Activated naive CD8-positive, alpha-beta T cell treated with anti-CD3 and anti-CD28 coated beads, Interleukin-2, amount 50 U/mL, for 24 hours (primary cell): Measurements from ENCODE around the gene MOGAT1.

Experiments used
- ATAC-seq: fragments of 150-1000 bp; cut with Tn5 transposase; one replicate; pipeline ENCODE4 v1.10.0; 2021
- DNase-seq: peaks from one replicate; pipeline ENCODE4 v3.0.0; 2021
- H3K27ac Mint-ChIP-seq: one replicate; pipeline ENCODE4 v1.8.0; 2021; ENCODE audit warnings: mild to moderate bottlenecking, mixed read lengths
- H3K27me3 Mint-ChIP-seq: one replicate; pipeline ENCODE4 v1.8.0; 2021; ENCODE audit warnings: mixed read lengths
- H3K36me3 Mint-ChIP-seq: one replicate; pipeline ENCODE4 v1.8.0; 2021; ENCODE audit warnings: low read depth, mixed read lengths
- H3K4me1 Mint-ChIP-seq: one replicate; pipeline ENCODE4 v1.8.0; 2021; ENCODE audit warnings: mixed read lengths
- H3K4me3 Mint-ChIP-seq: one replicate; pipeline ENCODE4 v1.8.0; 2021; ENCODE audit warnings: mild to moderate bottlenecking, moderate library complexity, mixed read lengths
- H3K9me3 Mint-ChIP-seq: one replicate; pipeline ENCODE4 v1.8.0; 2021; ENCODE audit warnings: mixed read lengths

MOGAT1 gene

DNA sequence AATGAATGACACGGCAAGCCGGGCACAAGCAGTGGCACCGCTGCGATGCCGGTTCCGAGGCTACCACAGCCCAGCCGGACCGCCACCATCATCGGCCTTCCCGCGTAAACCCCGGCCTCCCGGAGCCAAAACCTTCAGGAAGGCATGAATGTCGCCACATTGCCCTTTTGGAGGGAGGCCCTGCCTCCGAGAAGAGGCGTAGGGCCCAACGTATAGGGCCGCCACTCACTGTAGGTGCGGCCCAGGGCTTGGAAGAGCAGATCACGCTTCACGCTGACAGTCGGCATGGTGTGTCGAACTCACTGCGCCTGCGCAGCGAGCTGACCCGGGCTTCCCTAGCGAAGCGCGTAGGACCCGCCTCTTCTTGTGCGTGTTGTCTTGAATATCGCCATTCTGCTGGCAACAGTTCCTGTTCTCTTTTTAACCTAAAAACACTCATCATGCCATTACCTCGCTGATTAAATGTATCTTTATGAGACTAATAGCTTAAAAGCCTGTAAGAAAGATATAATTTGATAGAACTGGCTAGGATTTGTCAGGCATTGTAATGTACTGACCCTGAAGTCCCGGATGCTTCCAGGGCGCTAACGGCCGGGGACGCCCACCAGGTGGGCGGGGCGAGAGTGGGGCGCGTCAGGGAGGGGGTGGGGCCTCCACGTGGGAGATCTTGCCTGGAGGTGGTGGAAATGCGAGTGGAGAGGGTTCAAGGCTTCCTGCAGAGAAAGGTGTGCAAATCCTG, 15.5 kb upstream of the MOGAT1 start, which contains the start of gene FARSB:
Gene FARSB, minus strand, starts transcription at position 306 of the 739 bp plus-strand sequence. Its CDS starts 19 bp downstream, at position 287.
- Mint-ChIP-seq H3K27me3 (no peaks in the 10 kb centered on the region), H3K9me3 (no peaks in the 10 kb centered on the region), H3K36me3 (peaks cover 27% of the 10 kb centered on the region), H3K4me3 (peak within 1 kb of the TSS; percentile 99), H3K27ac (peak within 1 kb of the TSS; percentile 100), H3K4me1 (peaks cover 44% of the 10 kb centered on the region)
- DNase-seq (peak; percentile 90), ATAC-seq (peak; percentile 94)

DNA sequence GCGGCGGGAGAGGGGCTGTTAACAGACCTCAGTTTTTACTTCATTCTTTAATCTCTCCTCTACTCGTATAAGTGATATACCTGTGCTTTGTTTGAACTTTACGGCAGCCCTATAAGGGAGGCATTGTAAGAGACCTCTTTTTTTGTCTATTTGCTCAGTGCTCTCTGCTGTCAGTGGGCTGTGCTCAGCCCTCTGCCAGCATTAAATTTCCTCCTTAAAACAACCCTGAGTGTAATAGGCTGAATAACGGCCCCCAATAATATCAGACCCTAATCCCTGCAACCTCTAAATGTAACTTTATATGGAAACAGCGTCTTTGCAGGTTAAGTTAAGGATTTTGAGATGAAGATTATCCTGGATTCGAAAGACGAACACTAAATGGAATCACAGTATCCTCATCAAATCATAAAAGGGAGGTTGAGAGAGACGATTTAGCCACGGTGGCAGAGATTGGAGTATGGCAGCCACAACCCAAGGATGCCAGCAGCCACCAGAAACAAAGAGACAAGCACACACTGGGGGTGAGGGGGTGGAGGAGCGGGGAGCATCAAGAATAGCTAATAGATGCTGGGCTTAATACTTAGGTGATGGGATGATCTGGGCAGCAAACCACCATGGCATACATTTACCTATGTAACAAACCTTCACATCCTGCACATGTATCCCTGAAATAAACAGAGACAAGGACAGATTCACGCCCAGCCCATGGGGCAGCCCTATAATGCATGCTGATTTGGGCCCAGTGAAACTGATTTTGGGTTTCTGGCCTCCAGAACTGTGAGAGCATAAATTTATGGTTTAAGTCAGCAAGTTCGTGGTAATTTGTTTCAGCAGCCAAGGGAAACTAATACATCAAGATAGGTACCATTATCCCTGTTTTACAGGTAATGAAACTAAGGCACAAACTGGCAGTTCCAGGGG, 14.7 kb upstream of the MOGAT1 start:
- H3K36me3 Mint-ChIP-seq: peaks cover 25% of the 10 kb centered on the region

GRCh38 chr2:222663479-222663878, 8.0 kb upstream of the MOGAT1 start:
- no peak overlapping the region for H3K4me3 Mint-ChIP-seq
- H3K36me3 Mint-ChIP-seq: no peaks in the 10 kb centered on the region

More for the DNA sequence above, 14.7 kb upstream of the MOGAT1 start:
- peaks cover 36% of the 10 kb centered on the region for H3K4me1 Mint-ChIP-seq
- no peaks in the 10 kb centered on the region for H3K27me3 Mint-ChIP-seq
- H3K9me3 Mint-ChIP-seq: no peaks in the 10 kb centered on the region
- peak overlapping the region; percentile 99 for H3K4me3 Mint-ChIP-seq
- ATAC-seq (peak; percentile 7), DNase-seq (no peak)
- H3K27ac Mint-ChIP-seq: peak overlapping the region; percentile 100

DNA sequence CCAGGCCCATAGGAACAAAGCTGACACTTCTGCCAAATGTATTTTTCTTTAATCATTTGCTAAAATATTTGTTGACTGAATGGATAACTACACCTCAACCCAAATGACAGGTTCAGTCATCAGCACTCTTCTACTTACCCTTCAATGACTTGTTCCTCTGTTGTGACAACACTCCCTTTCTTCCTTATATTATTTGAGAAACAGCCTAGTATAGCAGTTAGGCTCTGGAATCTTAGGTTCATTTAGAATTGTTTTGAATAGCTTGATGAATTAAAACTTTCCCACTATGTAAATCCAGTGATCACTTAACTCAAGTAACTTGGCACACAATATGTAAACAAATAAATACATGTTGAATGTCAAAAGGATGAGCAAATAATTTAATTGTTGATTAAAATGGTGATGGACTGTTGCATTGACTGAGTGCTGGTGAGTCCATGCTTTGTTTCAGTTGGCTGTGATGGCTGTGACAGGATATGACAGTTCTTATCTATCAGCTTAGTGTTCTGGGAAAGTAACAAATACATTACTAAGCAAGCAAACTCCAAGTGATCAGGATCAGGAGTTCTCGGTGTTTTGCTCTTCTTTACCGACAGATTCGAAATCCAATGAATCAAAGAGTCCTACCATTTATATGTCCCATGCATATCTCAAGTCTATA, 2.8 kb upstream of the MOGAT1 start:
- ATAC-seq: no peak

More at GRCh38 chr2:222663479-222663878, 8.0 kb upstream of the MOGAT1 start:
- Mint-ChIP-seq H3K4me1 (no peaks in the 10 kb centered on the region), H3K9me3 (no peaks in the 10 kb centered on the region), H3K27ac (no peak overlapping the region), H3K27me3 (peaks cover 3% of the 10 kb centered on the region)
- no peak for DNase-seq
- ATAC-seq: no peak

GRCh38 chr2:222669353-222669752, 2.1 kb upstream of the MOGAT1 start:
- Mint-ChIP-seq H3K9me3 (no peaks in the 10 kb centered on the region), H3K27me3 (peaks cover 45% of the 10 kb centered on the region), H3K4me3 (no peak overlapping the region), H3K27ac (no peak overlapping the region), H3K4me1 (peaks cover 9% of the 10 kb centered on the region), H3K36me3 (no peaks in the 10 kb centered on the region)
- no peak for DNase-seq
- no peak for ATAC-seq

More for the DNA sequence above, 2.8 kb upstream of the MOGAT1 start:
- H3K4me3 Mint-ChIP-seq: no peak overlapping the region
- DNase-seq: no peak
- H3K27ac Mint-ChIP-seq: no peak overlapping the region
- peaks cover 9% of the 10 kb centered on the region for H3K4me1 Mint-ChIP-seq
- H3K36me3 Mint-ChIP-seq: no peaks in the 10 kb centered on the region
- H3K9me3 Mint-ChIP-seq: no peaks in the 10 kb centered on the region
- H3K27me3 Mint-ChIP-seq: peaks cover 40% of the 10 kb centered on the region

DNA sequence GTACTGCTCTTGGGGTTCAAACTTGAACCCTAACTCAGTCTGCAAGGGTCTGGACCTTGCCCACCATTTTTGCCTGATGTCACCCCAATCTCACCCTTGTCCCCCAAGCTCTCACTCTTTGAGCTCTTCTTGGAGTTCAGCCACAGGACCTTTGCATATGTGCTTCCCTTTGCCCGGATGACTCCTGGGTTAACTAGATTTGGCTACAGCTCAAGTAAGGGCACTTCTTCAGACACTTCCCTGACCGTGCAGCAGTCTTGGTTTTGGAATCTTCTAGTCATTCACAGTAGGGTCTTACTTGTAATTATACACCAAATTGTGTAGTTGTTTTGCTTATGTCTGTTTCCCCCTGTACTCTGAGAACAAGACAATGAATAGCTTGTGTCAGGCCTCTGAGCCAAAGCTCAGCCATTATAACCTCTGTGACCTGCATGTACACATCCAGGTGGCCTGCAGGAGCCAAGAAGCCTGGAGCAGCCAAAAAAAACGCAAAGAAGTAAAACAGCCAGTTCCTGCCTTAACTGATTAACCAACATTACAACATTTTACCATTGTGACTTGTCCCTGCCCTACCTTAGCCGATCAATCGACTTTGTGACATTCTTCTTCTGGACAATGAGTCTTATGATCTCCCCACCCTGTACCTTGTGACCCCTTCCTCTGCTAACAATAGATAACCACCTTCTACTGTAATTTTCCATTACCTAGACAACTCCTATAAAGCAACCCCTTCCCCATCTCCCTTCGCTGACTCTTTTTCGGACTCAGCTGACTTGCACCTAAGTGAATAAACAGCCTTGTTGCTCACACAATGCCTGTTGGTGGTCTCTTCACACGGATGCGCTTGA, 1.0 kb upstream of the MOGAT1 start:
- Mint-ChIP-seq H3K9me3 (no peaks in the 10 kb centered on the region), H3K27ac (no peak overlapping the region), H3K4me1 (peaks cover 9% of the 10 kb centered on the region), H3K36me3 (no peaks in the 10 kb centered on the region), H3K27me3 (peaks cover 48% of the 10 kb centered on the region), H3K4me3 (no peak overlapping the region)
- no peak for DNase-seq
- no peak for ATAC-seq

- ATAC-seq: no peak
- Mint-ChIP-seq H3K9me3 (no peaks in the 10 kb centered on the region), H3K36me3 (no peaks in the 10 kb centered on the region), H3K27me3 (peaks cover 51% of the 10 kb centered on the region), H3K4me3 (peak overlapping the region; percentile 54), H3K27ac (no peak overlapping the region), H3K4me1 (peaks cover 9% of the 10 kb centered on the region)
- DNase-seq: no peak
Measured at GRCh38 chr2:222672068-222672401, 577 bp downstream of the MOGAT1 start.

GRCh38 chr2:222673273-222673672, 1.8 kb downstream of the MOGAT1 start:
- Mint-ChIP-seq H3K4me3 (no peak overlapping the region), H3K27me3 (peaks cover 58% of the 10 kb centered on the region), H3K27ac (no peak overlapping the region), H3K36me3 (no peaks in the 10 kb centered on the region), H3K4me1 (peaks cover 9% of the 10 kb centered on the region), H3K9me3 (no peaks in the 10 kb centered on the region)
- ATAC-seq: no peak
- DNase-seq: no peak

DNA sequence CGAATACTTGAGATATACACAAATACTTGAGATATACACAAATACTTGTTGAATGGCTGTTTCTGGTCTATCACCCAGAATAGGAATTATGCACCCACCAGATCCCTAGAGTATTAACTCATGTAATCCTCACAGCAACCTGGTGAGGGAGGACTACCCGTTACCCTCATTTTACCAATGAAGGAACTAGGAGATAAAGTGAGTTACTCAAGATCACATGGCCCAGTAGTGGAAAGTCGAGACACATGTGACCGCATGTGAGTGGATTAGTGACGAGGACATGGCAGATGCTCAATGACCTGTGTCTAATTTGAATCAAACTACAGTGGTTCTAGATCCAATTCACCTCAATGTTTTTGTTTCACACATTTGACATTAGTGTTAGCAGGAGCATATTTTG, 2.4 kb downstream of the MOGAT1 start:
- Mint-ChIP-seq H3K9me3 (no peaks in the 10 kb centered on the region), H3K27ac (no peak overlapping the region), H3K27me3 (peaks cover 59% of the 10 kb centered on the region)

DNA sequence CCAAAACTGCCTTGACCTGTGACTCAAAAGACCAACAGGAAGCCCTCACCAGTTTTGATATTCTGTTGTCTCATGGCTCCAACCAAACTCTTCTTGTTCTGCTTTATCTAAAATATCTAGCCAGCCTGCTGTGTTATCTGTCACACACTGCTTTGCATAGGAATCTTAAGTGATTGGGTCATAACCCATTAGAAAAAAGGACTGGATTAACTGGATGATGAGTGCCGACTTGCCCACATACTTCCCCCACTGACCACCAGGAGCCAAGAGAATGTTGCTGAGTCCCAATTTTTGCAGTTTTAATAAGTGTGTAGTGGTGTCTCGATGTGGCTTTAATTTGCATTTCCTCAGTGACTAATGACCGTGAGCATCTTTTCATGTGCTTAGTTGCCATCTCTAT, 6.5 kb downstream of the MOGAT1 start:
- Mint-ChIP-seq H3K27me3 (peaks cover 43% of the 10 kb centered on the region), H3K4me1 (no peaks in the 10 kb centered on the region), H3K9me3 (no peaks in the 10 kb centered on the region), H3K27ac (no peak overlapping the region), H3K4me3 (no peak overlapping the region), H3K36me3 (no peaks in the 10 kb centered on the region)
- DNase-seq (no peak), ATAC-seq (no peak)

More for the DNA sequence above, 2.4 kb downstream of the MOGAT1 start:
- Mint-ChIP-seq H3K4me3 (no peak overlapping the region), H3K4me1 (peaks cover 9% of the 10 kb centered on the region), H3K36me3 (no peaks in the 10 kb centered on the region)
- ATAC-seq: no peak
- DNase-seq: no peak

GRCh38 chr2:222683805-222684204, 12.3 kb downstream of the MOGAT1 start:
- Mint-ChIP-seq H3K27ac (no peak overlapping the region), H3K27me3 (peaks cover 20% of the 10 kb centered on the region), H3K4me3 (no peak overlapping the region), H3K36me3 (no peaks in the 10 kb centered on the region), H3K9me3 (no peaks in the 10 kb centered on the region), H3K4me1 (no peaks in the 10 kb centered on the region)
- DNase-seq (no peak), ATAC-seq (no peak)

DNA sequence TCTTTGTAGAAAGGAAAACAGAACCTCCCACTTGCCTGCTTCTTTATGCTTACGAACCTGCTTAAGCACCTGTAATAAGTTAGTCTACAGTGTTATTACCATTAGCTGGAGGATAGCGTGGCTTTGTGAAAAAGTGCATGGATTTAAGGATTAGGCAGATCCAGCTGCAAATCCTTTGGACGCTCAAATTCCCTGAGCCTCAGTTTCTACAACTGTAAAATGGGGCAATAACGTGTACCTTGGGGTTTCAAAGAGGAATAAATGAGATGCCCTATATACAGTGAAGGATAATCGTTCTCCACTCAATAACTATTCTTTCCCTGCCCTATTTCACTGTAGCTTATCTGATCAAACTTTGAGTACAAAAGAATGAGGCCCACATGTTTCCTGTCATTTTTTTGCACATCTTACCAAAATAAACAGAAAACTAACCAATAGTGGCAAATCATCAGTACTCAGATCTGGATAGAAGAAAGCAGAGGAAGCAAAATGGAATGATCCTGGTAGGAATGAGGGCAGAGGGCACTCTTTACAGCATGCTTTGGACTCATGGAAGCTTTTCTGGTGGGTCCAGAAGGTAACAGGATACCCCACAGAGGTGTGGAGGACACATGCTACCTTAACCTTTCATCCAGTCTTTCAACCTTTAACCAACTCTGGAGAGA, 14.8 kb downstream of the MOGAT1 start:
- H3K9me3 Mint-ChIP-seq: no peaks in the 10 kb centered on the region
- H3K27me3 Mint-ChIP-seq: peaks cover 13% of the 10 kb centered on the region
- no peak overlapping the region for H3K4me3 Mint-ChIP-seq
- H3K36me3 Mint-ChIP-seq: no peaks in the 10 kb centered on the region
- ATAC-seq (no peak), DNase-seq (no peak)
- peaks cover 7% of the 10 kb centered on the region for H3K4me1 Mint-ChIP-seq
- no peak overlapping the region for H3K27ac Mint-ChIP-seq

DNA sequence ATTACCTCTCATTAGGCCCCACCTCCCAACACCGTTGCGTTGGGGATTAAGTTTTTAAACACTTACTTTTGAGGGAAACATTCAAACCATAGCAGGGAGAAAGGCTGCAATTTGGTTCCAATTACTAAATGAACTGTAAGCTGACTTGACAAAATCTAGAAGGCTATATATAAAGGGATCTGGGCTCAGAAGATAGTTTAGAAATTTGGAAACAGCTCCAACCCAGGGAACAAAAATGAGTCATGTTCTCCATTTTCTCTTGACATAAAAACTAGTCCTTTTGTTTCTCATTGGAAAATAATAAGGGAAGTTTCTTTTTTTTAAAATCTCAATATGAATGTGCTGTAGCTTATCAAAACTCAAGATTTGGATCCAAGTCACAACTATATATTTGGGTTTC, 17.5 kb downstream of the MOGAT1 start:
- no peak for ATAC-seq
- peaks cover 7% of the 10 kb centered on the region for H3K4me1 Mint-ChIP-seq
- no peak overlapping the region for H3K4me3 Mint-ChIP-seq
- DNase-seq: no peak
- H3K36me3 Mint-ChIP-seq: no peaks in the 10 kb centered on the region
- peaks cover 3% of the 10 kb centered on the region for H3K27me3 Mint-ChIP-seq
- H3K27ac Mint-ChIP-seq: no peak overlapping the region
- no peaks in the 10 kb centered on the region for H3K9me3 Mint-ChIP-seq
